SK-N-SH (cell line): ENCODE results near the gene PDILT. TPM values are rescaled to one million over a fixed set of nuclear protein-coding genes. Genes with fewer than 3 reads are reported as not detected.
A peak's percentile ranks its signal among the peaks of the same experiment; 100 is the strongest.

Experiments used
- CTCF ChIA-PET: fragments of 300-600, 350-600 bp; formaldehyde crosslinking; extraction: SDS; loops from one replicate; lab custom pipeline; 2021; lab: Yijun Ruan, JAX
- POLR2A ChIA-PET: fragments of 350-600 bp; sonication (Branson Sonifier 250); formaldehyde crosslinking; extraction: SDS; loops from one replicate; lab custom pipeline; 2020; ENCODE audit warnings: antibody characterized with exemption, inconsistent platforms; lab: Yijun Ruan, JAX
- DNase-seq: peaks from one replicate; pipeline ENCODE4 v3.0.0; 2012
- H2AFZ ChIP-seq: fragments of 200-600 bp; sonication (generic); 2 replicates; pipeline ENCODE4 v1.8.1; 2016; ENCODE audit warnings: antibody characterized with exemption, mild to moderate bottlenecking, low read depth
- H3F3A ChIP-seq: fragments of 200-600 bp; sonication (generic); replicated peaks from 2 replicates; pipeline ENCODE3; 2016; ENCODE audit warnings: antibody characterized with exemption, mild to moderate bottlenecking; ENCODE audit not compliant: insufficient read depth
- H3K27ac ChIP-seq, 2 experiments: fragments of 200-500 bp in 1 of 2; fragments of 200-600 bp in 1 of 2; sonication (Bioruptor generic) in 1 of 2; sonication (generic), shearing (Covaris generic) in 1 of 2; 2 replicates each; pipeline versions ENCODE4 v1.5.1 to v1.6.1; 2014 to 2016; ENCODE audit warnings: low read depth in 2 of 2, inconsistent platforms in 1 of 2, low read length in 1 of 2, mild to moderate bottlenecking in 1 of 2, mixed read lengths in 1 of 2
- H3K27me3 ChIP-seq: fragments of 200-600 bp; sonication (generic), shearing (Covaris generic); 2 replicates; pipeline ENCODE4 v1.6.1; 2016; ENCODE audit warnings: mixed run types; ENCODE audit not compliant: insufficient read depth
- H3K36me3 ChIP-seq, 2 experiments: fragments of 200-500 bp in 1 of 2; fragments of 200-600 bp in 1 of 2; sonication (Bioruptor generic) in 1 of 2; sonication (generic) in 1 of 2; replicated peaks in 1 of 2; 2 replicates each; pipeline versions ENCODE3 to v1.5.1; 2014 to 2016; ENCODE audit warnings: low read length in 1 of 2, mild to moderate bottlenecking in 1 of 2; ENCODE audit not compliant: insufficient read depth in 2 of 2, control insufficient read depth in 1 of 2
- H3K4me1 ChIP-seq, 2 experiments: fragments of 200-500 bp in 1 of 2; fragments of 200-600 bp in 1 of 2; sonication (Bioruptor generic) in 1 of 2; sonication (generic), shearing (Covaris generic) in 1 of 2; 2 replicates each; pipeline versions ENCODE4 v1.5.1 to v1.6.1; 2014 to 2016; ENCODE audit warnings: low read depth in 1 of 2, low read length in 1 of 2, mixed run types in 1 of 2; ENCODE audit not compliant: insufficient read depth in 2 of 2, control insufficient read depth in 1 of 2
- H3K4me2 ChIP-seq: fragments of 200-600 bp; sonication (generic), shearing (Covaris generic); 2 replicates; pipeline ENCODE4 v1.6.1; 2017; ENCODE audit warnings: mixed run types
- H3K4me3 ChIP-seq, 2 experiments: fragments of 200-500 bp in 1 of 2; fragments of 200-600 bp in 1 of 2; sonication (Bioruptor generic) in 1 of 2; sonication (generic), shearing (Covaris generic) in 1 of 2; 2 replicates each; pipeline versions ENCODE4 v1.5.1 to v1.8.1; 2014 to 2016; ENCODE audit warnings: low read depth in 2 of 2, inconsistent platforms in 1 of 2, low read length in 1 of 2, mild to moderate bottlenecking in 1 of 2, mixed read lengths in 1 of 2, moderate library complexity in 1 of 2
- H3K79me2 ChIP-seq: fragments of 200-600 bp; sonication (generic); 2 replicates; pipeline ENCODE4 v1.8.1; 2017; ENCODE audit warnings: mild to moderate bottlenecking; ENCODE audit not compliant: insufficient read depth
- H3K9ac ChIP-seq: fragments of 200-600 bp; sonication (generic); 2 replicates; pipeline ENCODE4 v1.6.1; 2017; ENCODE audit warnings: mixed run types
- H3K9me2 ChIP-seq: fragments of 200-600 bp; sonication (generic); 2 replicates; pipeline ENCODE4 v1.6.1; 2017; ENCODE audit warnings: mixed run types
- H3K9me3 ChIP-seq: fragments of 200-600 bp; sonication (generic); 2 replicates; pipeline ENCODE4 v1.6.1; 2017; ENCODE audit warnings: mixed run types, mild to moderate bottlenecking, moderate library complexity
- H4K20me1 ChIP-seq: fragments of 200-600 bp; sonication (generic); 2 replicates; pipeline ENCODE4 v1.6.1; 2017; ENCODE audit warnings: mild to moderate bottlenecking, mixed run types; ENCODE audit not compliant: insufficient read depth
- ELF1 ChIP-seq: IDR thresholded peaks from 2 replicates; pipeline ENCODE4 v1.4.0; 2012
- EP300 ChIP-seq, 2 experiments: IDR thresholded peaks; 2 replicates each; pipeline versions ENCODE4 v1.4.0 to v1.6.1; 2012; ENCODE audit warnings: borderline replicate concordance in 1 of 2, low read depth in 1 of 2, low read length in 1 of 2
- FOXJ3 ChIP-seq: sonication (generic); formaldehyde crosslinking; IDR thresholded peaks from 2 replicates; pipeline ENCODE4 v1.5.1; 2020; ENCODE audit warnings: mild to moderate bottlenecking, missing genetic modification reagents
- GATA2 ChIP-seq: sonication (generic); formaldehyde crosslinking; IDR thresholded peaks from 2 replicates; pipeline ENCODE4 v1.5.0; 2020; ENCODE audit warnings: mild to moderate bottlenecking, missing genetic modification reagents
- JUND ChIP-seq: IDR thresholded peaks from 2 replicates; pipeline ENCODE4 v1.4.0; 2012
- MEF2A ChIP-seq: IDR thresholded peaks from 2 replicates; pipeline ENCODE4 v1.4.0; 2012; ENCODE audit warnings: low read depth, borderline replicate concordance
- MXI1 ChIP-seq: IDR thresholded peaks from 2 replicates; pipeline ENCODE4 v1.6.1; 2012; ENCODE audit warnings: mild to moderate bottlenecking, low read depth, low read length, improper control_type of control experiment
- NFIC ChIP-seq: IDR thresholded peaks from 2 replicates; pipeline ENCODE4 v1.4.0; 2012; ENCODE audit warnings: borderline replicate concordance
- RAD21 ChIP-seq: IDR thresholded peaks from 2 replicates; pipeline ENCODE4 v1.6.1; 2012; ENCODE audit warnings: mild to moderate bottlenecking, low read length
- TAF1 ChIP-seq: IDR thresholded peaks from 2 replicates; pipeline ENCODE4 v1.6.1; 2012; ENCODE audit warnings: low read depth, mild to moderate bottlenecking, low read length, moderate library complexity, borderline replicate concordance
- TEAD4 ChIP-seq: IDR thresholded peaks from 2 replicates; pipeline ENCODE4 v1.4.0; 2012; ENCODE audit warnings: mild to moderate bottlenecking, borderline replicate concordance; ENCODE audit not compliant: insufficient read depth
- YY1 ChIP-seq: IDR thresholded peaks from 2 replicates; pipeline ENCODE4 v1.4.0; 2012; ENCODE audit warnings: low read depth, mild to moderate bottlenecking
- WGBS: methylation state at CpG from one replicate; pipeline ENCODE4 v1.1.6; 2017; ENCODE audit warnings: low lambda C conversion rate; 5-methylcytosine and 5-hydroxymethylcytosine counted together
- polyA plus RNA-seq, 3 experiments: library from polyadenylated mRNA; depleted of rRNA; stranded (reverse); fragments of >200 nt; gene quantifications; 2 replicates each; pipeline ENCODE4 v1.2.3, GENCODE V29; 2012
- TF ChIP-seq, protein P1 (sequence below): fragments of 150-350 bp; IDR thresholded peaks from 2 replicates; pipeline ENCODE4 v1.6.1; 2017; ENCODE audit warnings: antibody characterized with exemption, low read length, low read depth, borderline replicate concordance
- TF ChIP-seq, protein P2 (sequence below): IDR thresholded peaks from 2 replicates; pipeline ENCODE4 v1.4.0; 2012; ENCODE audit warnings: low read depth
- TF ChIP-seq, protein P3 (sequence below): IDR thresholded peaks from 2 replicates; pipeline ENCODE4 v1.4.0; 2012; ENCODE audit warnings: low read depth, borderline replicate concordance
- TF ChIP-seq, protein P4 (sequence below): fragments of 150-350 bp; IDR thresholded peaks from 2 replicates; pipeline ENCODE4 v1.6.1; 2016; ENCODE audit warnings: mild to moderate bottlenecking, low read depth, low read length
- TF ChIP-seq, protein P5 (sequence below): fragments of 200-600 bp; sonication (generic); IDR thresholded peaks from 2 replicates; pipeline ENCODE4 v1.6.1; 2017; ENCODE audit warnings: antibody characterized with exemption, mild to moderate bottlenecking, moderate library complexity

Gene PDILT
- polyA plus RNA-seq, 1 of the 3 experiments (the other 2 are of a cell fraction), result not detected

DNA sequence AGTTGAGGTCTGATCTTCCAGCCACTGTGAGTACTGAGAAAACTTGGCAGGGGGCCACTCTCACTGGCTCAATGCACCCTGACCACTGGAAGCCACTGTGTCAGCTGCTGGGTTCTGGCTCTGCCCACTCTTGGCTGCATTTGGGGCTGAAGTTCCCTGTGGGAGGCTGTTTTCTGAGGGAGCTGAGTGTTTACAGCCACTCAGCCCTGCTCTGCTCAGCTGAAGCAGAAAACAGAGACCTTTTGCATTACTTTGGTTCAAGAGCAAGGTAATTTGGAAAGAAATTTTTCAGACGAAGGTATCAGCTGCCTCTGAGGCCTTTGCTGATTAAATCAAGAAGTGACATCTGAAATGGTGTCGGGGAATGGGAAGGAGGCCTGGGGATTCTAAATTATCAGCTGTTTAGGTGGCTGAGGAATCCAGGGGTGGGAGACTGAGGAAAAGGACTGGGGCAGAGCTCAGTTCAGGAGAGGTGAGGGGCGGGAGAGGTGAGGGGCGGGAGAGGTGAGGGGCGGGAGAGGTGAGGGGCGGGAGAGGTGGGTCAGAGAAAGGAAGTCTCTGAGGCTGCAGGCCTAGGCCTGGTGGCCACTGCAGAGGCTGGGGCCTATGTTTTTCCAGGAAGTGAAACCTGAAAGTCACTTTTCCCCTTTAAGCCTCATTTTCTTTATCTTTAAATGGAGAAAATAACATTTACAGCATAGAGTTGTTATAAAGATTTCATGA lies 5.0 kb upstream of the PDILT start, which contains the start of gene ACSM5:
Gene ACSM5, plus strand, starts transcription at position 137 of the 723 bp plus-strand sequence. CDS start 1,951 bp downstream, outside the sequence.
- ChIA-PET POLR2A (no interaction called here), CTCF (interaction anchor here (1.0 kb wide), 1 partner anchor 24 kb away, joined by 4 read pairs; no protein-coding TSS in a partner anchor)
- no peak within 1 kb of the TSS for H3K4me2 ChIP-seq
- H4K20me1 ChIP-seq, result no peaks in the 10 kb centered on the region
- no peak for DNase-seq
- TF ChIP-seq, protein P1, sequence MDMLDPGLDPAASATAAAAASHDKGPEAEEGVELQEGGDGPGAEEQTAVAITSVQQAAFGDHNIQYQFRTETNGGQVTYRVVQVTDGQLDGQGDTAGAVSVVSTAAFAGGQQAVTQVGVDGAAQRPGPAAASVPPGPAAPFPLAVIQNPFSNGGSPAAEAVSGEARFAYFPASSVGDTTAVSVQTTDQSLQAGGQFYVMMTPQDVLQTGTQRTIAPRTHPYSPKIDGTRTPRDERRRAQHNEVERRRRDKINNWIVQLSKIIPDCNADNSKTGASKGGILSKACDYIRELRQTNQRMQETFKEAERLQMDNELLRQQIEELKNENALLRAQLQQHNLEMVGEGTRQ, result no peak
- TF ChIP-seq, protein P2, sequence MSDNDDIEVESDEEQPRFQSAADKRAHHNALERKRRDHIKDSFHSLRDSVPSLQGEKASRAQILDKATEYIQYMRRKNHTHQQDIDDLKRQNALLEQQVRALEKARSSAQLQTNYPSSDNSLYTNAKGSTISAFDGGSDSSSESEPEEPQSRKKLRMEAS, result no peak
- no peak for TF ChIP-seq GATA2 (CRISPR knock-in tag)
- no peak for TF ChIP-seq NFIC
- TF ChIP-seq TAF1, result no peak
- TF ChIP-seq FOXJ3 (CRISPR knock-in tag), result no peak
- TF ChIP-seq EP300 (IDR thresholded peaks at IDR 0.05; ENCODE audit: borderline replicate concordance in 1 of 2, low read depth in 1 of 2, low read length in 1 of 2), result no peak
- TF ChIP-seq, protein P3, sequence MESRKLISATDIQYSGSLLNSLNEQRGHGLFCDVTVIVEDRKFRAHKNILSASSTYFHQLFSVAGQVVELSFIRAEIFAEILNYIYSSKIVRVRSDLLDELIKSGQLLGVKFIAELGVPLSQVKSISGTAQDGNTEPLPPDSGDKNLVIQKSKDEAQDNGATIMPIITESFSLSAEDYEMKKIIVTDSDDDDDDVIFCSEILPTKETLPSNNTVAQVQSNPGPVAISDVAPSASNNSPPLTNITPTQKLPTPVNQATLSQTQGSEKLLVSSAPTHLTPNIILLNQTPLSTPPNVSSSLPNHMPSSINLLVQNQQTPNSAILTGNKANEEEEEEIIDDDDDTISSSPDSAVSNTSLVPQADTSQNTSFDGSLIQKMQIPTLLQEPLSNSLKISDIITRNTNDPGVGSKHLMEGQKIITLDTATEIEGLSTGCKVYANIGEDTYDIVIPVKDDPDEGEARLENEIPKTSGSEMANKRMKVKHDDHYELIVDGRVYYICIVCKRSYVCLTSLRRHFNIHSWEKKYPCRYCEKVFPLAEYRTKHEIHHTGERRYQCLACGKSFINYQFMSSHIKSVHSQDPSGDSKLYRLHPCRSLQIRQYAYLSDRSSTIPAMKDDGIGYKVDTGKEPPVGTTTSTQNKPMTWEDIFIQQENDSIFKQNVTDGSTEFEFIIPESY, result no peak
- TF ChIP-seq TEAD4, result no peak
- no peak for TF ChIP-seq ELF1
- TF ChIP-seq MEF2A, result no peak
- no peaks in the 10 kb centered on the region for H3K27me3 ChIP-seq
- WGBS, result 63% methylated on average over 6 of the region's 6 CpGs
- no peaks in the 10 kb centered on the region for H3K9me2 ChIP-seq
- 0 out of 2 replicates have a peak within 1 kb of the TSS, but pooled peaks have one; percentile 48 for H2AFZ ChIP-seq
- H3K9me3 ChIP-seq, result no peaks in the 10 kb centered on the region
- H3K4me3 ChIP-seq, result no peak within 1 kb of the TSS
- no peak within 1 kb of the TSS for H3K27ac ChIP-seq
- H3K4me1 ChIP-seq, result no peaks in the 10 kb centered on the region
- no peaks in the 10 kb centered on the region for H3K79me2 ChIP-seq
- no peaks in the 10 kb centered on the region for H3K36me3 ChIP-seq
- no peak within 1 kb of the TSS for H3K9ac ChIP-seq
- peaks cover under 1% of the 10 kb centered on the region for H3F3A ChIP-seq

DNA sequence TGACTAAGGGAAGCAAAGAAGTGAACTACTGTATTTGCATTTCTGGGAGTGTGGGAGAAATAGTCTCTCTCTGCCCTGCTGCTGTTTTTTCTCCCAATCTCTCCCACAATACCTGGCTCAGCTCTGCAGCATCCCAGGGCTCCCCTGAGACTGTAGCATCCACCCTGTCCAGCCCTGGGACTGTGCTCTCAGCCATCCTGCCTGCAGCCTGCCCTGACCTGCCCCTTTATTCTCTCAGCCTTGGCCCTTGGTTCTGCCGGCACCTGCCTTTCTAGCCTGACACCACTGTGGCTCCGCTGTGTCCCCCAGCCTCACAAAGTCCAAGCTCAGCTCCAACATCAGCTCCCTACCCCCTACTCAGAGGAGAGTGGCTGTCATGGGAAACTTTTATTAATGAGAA lies 1.9 kb downstream of the PDILT start:
- Histone ChIP-seq H2AFZ (no peak overlapping the region), H3K4me1 (no peaks in the 10 kb centered on the region), H3K79me2 (no peaks in the 10 kb centered on the region), H3K4me3 (no peak overlapping the region), H3K9me3 (no peaks in the 10 kb centered on the region), H4K20me1 (no peaks in the 10 kb centered on the region), H3K27ac (no peak overlapping the region), H3K9ac (no peak overlapping the region), H3K36me3 (no peaks in the 10 kb centered on the region), H3K4me2 (no peak overlapping the region), H3K27me3 (no peaks in the 10 kb centered on the region), H3K9me2 (no peaks in the 10 kb centered on the region), H3F3A (no peaks in the 10 kb centered on the region)
- ChIA-PET POLR2A (no interaction called here), CTCF (interaction anchor here (1.4 kb wide), 1 partner anchor 18 kb away, joined by 3 read pairs; no protein-coding TSS in a partner anchor)
- TF ChIP-seq JUND, result no peak
- TF ChIP-seq, protein P4, sequence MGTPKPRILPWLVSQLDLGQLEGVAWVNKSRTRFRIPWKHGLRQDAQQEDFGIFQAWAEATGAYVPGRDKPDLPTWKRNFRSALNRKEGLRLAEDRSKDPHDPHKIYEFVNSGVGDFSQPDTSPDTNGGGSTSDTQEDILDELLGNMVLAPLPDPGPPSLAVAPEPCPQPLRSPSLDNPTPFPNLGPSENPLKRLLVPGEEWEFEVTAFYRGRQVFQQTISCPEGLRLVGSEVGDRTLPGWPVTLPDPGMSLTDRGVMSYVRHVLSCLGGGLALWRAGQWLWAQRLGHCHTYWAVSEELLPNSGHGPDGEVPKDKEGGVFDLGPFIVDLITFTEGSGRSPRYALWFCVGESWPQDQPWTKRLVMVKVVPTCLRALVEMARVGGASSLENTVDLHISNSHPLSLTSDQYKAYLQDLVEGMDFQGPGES, result no peak
- TF ChIP-seq, protein P5, sequence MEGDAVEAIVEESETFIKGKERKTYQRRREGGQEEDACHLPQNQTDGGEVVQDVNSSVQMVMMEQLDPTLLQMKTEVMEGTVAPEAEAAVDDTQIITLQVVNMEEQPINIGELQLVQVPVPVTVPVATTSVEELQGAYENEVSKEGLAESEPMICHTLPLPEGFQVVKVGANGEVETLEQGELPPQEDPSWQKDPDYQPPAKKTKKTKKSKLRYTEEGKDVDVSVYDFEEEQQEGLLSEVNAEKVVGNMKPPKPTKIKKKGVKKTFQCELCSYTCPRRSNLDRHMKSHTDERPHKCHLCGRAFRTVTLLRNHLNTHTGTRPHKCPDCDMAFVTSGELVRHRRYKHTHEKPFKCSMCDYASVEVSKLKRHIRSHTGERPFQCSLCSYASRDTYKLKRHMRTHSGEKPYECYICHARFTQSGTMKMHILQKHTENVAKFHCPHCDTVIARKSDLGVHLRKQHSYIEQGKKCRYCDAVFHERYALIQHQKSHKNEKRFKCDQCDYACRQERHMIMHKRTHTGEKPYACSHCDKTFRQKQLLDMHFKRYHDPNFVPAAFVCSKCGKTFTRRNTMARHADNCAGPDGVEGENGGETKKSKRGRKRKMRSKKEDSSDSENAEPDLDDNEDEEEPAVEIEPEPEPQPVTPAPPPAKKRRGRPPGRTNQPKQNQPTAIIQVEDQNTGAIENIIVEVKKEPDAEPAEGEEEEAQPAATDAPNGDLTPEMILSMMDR, result no peak
- no peak for TF ChIP-seq YY1
- no peak for TF ChIP-seq RAD21
- no peak for TF ChIP-seq NFIC
- no peak for TF ChIP-seq MXI1
- no peak for TF ChIP-seq TEAD4
- no peak for DNase-seq
- WGBS, result 45% methylated on average over 2 of the region's 2 CpGs
